Measurements from ENCODE around the gene PAX9.

GRCh38 chr14:36664322-36665193, 2.9 kb downstream of the PAX9 start:
- TF ChIP-seq EZH2 (IDR thresholded peaks at IDR 0.05; ENCODE audit: borderline replicate concordance, insufficient read depth, low read depth, low read length, poor library complexity, severe bottlenecking) (no peak), CTCF (IDR thresholded peaks at IDR 0.05) (no peak)
